ENCODE results near the gene PLB1.

PLB1 gene

DNA sequence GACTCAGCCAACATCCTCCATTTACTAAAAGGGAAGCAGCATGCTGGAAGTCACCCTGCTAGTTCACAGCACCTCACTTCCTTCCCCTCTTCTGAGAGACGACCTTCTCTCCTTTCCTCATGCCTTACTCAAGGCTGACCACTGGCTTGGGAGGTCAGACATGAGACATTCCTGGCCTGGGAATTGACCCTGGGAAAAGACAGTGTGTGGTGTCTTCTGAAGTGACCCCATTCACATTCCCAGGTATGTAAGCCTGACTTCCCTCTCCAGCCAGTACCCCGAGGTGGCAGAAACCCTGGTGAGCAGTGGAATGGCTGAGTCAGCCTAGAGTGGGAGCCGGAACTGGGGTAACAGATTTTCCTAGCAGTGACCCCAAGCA, 92.4 kb downstream of the PLB1 start:
- no peak for DNase-seq (ENCODE audit: low read depth, low spot score)
- CTCF ChIA-PET = interaction anchor here (3.3 kb wide), 1 partner anchor 166 kb away, joined by 10 read pairs; no protein-coding TSS in a partner anchor
- POLR2A ChIA-PET = no interaction called here
- TF ChIP-seq CTCF (IDR thresholded peaks at IDR 0.05; ENCODE audit: insufficient read depth, low read length, missing control alignments) = no peak
- H3K4me3 ChIP-seq (ENCODE audit: low read depth, low read length) = no peak overlapping the region

DNA sequence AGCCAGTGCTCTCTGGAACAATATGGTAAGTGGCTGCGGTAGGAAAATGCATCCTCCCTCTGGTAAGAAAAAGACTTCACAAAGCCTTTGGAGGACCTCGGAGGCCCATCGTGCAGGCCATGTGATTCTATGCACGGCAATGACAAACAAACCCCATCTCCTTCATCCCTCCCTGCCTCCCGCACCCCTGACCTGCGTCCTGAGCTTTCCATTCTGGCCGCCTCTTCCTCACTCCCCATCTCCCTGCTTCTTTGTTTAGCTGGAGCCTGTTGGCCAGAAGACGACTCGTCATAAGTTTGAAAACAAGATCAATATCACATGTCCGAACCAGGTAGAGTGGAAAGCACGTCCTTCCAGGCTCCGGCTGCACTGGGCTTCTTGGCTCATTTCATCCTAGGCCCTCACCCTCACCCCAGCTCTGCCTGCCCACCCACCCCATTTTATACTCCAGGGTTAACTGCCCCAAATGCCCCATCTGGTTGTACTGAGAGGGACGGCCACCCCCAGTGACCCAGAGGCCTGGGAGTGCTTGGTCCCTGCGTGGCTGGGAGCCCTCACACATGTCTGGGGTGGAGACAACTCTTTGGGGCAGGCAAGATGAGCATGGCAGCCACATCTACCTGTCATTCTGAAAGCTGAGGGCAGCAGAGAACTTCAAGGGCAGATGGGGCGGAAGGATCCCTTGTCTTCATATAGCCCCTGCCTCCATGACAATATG, 94.0 kb downstream of the PLB1 start:
- no peak for DNase-seq (ENCODE audit: low read depth, low spot score)
- no peak overlapping the region for H3K4me3 ChIP-seq (ENCODE audit: low read depth, low read length)
- no peak for TF ChIP-seq CTCF (IDR thresholded peaks at IDR 0.05; ENCODE audit: insufficient read depth, low read length, missing control alignments)
- ChIA-PET POLR2A (no interaction called here), CTCF (interaction anchor here (1.0 to 3.3 kb wide), 2 partner anchors 24 to 165 kb away, joined by 3 to 10 read pairs; no protein-coding TSS in a partner anchor)

DNA sequence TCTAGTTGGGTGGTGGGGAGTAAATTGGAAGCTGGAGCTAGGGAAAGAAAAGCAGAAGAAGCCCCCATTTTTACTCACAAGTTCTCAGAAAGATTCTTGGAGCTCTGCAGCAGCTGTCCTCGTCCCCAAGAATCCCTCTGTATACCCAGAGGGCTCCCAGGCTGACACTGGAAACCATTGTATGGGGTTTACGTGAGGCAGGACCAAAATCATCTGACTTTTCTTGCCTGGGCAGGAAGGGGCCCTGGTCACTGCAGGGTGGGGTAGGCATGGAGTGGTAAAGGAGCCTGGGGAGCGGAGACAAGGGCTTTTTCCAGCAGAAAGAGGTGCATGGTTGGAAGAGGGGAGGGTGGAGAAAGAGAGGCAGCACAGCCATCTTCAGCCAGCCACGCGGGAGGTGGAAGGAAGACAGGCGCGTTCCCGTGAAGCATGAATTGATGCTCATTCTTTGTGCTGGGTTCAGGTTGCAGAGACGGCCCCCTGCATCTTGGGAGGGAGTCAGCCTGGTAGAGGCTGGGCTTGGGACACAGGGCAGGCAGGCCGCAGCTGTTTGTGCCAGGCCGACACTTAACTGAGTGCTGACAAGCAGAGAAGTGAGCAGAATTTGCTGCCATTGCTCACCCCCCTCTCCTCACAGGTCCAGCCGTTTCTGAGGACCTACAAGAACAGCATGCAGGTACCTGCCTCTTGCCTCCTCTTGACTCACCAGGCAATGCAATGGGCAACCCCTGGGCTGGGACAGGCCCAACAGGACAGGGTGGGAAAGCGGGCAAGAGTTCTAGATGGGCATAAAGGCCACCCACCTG, 94.8 kb downstream of the PLB1 start:
- ChIA-PET POLR2A (no interaction called here), CTCF (interaction anchor here (1.0 to 3.3 kb wide), 2 partner anchors 24 to 164 kb away, joined by 3 to 10 read pairs; no protein-coding TSS in a partner anchor)
- no peak for DNase-seq (ENCODE audit: low read depth, low spot score)
- no peak overlapping the region for H3K4me3 ChIP-seq (ENCODE audit: low read depth, low read length)
- no peak for TF ChIP-seq CTCF (IDR thresholded peaks at IDR 0.05; ENCODE audit: insufficient read depth, low read length, missing control alignments)

GRCh38 chr2:28591711-28592335, 96.0 kb downstream of the PLB1 start:
- no peak overlapping the region for H3K4me3 ChIP-seq (ENCODE audit: low read depth, low read length)
- TF ChIP-seq CTCF (IDR thresholded peaks at IDR 0.05; ENCODE audit: insufficient read depth, low read length, missing control alignments) = no peak
- DNase-seq (ENCODE audit: low read depth, low spot score) = no peak
- POLR2A ChIA-PET = no interaction called here
- CTCF ChIA-PET = interaction anchor here (1.3 to 7.8 kb wide), 7 partner anchors 10 to 211 kb away, joined by 3 to 152 read pairs (median 59); partner anchors contain the start of gene PPP1CB

GRCh38 chr2:28592481-28592880, 96.6 kb downstream of the PLB1 start:
- POLR2A ChIA-PET = no interaction called here
- no peak for TF ChIP-seq CTCF (IDR thresholded peaks at IDR 0.05; ENCODE audit: insufficient read depth, low read length, missing control alignments)
- CTCF ChIA-PET = interaction anchor here (0.8 to 7.8 kb wide), 13 partner anchors 11 to 265 kb away, joined by 3 to 152 read pairs (median 19); partner anchors contain the start of gene PPP1CB
- DNase-seq (ENCODE audit: low read depth, low spot score) = no peak
- H3K4me3 ChIP-seq (ENCODE audit: low read depth, low read length) = no peak overlapping the region

Measured in AG04449 (cell line).